Dedifferentiated amniotic fluid mesenchymal stem cell (primary cell): ENCODE results near the gene RBSN.

Experiments used
- DNase-seq: peaks from one replicate; pipeline ENCODE4 v3.0.0-alpha.2; 2016; ENCODE audit errors: extremely low spot score

Gene RBSN

GRCh38 chr3:15060029-15060428, 38.9 kb downstream of the RBSN start:
- no peak for DNase-seq

- DNase-seq = no peak
Observed at GRCh38 chr3:15056676-15057404, 42.1 kb downstream of the RBSN start.

GRCh38 chr3:15055019-15055557, 43.9 kb downstream of the RBSN start:
- no peak for DNase-seq

DNA sequence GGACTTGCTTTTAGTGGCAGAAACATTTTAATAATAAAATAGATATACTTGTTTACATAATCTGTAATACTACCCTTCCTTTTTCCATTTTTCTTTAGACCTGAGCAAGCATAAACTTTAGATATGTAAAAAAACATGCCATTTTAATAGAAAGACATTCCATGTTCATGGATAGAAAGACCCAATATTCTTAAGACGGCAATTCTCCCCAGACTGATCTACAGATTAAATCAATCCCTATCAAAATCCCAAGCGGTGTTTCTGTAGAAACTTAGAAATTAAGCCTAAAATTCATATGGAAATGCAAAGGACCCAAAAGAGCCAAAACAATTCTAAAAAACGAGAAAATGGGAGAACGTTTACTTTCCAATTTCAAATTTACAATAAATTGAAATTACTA, 45.4 kb downstream of the RBSN start:
- no peak for DNase-seq

- DNase-seq = no peak
Observed at GRCh38 chr3:15052335-15053242, 46.4 kb downstream of the RBSN start.

DNA sequence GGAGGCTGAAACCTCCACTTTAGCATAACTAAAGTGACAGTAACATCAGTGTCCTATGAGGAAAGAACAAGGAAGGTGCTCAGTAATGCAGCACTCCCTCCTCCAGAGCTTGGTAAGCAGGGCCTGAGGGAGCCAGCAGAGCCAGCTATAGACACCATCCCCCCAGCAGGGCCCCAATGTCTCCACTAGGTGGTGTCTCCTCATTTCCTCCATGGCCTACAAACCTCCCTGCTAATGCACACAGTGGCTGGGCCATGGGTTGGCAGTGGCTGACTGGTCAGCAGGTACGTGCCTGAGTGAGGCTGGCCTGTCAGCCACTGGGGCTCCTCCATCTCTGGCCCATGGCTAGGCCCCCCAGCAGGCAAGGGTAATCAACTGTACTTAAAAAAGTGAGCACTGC, 47.4 kb downstream of the RBSN start:
- no peak for DNase-seq

DNA sequence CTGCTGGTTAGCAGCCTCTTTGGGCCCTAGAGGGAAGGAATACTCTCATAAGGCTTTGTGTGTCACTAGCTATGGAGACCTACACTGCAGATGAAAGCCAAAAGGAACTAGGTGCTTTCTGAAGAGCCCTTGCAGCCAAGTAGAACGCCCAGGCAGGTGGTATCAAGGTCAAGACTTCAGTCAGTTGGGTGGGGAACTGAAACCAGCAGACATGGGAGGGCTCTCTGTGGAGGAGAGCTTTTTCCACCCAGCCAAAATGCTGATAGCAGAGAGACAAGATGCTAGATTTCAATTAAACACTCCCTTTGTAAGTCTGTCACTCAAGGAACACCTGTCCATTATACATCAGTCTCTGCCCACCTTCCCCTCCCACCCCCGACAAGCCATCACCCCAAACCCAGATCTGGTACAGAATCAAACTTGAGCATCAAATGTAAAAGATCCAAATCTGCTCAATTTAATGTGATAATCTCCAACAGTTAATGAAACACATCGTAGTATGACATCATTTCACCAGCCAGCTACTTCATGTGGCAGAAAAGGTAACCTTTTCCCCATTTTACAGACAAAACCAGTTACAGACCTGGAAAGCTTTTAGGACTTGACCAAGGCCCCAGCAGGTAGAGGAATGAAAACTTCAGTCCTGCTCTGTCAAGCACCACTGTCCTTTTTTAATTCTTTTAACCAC, 48.4 kb downstream of the RBSN start:
- DNase-seq = no peak

DNA sequence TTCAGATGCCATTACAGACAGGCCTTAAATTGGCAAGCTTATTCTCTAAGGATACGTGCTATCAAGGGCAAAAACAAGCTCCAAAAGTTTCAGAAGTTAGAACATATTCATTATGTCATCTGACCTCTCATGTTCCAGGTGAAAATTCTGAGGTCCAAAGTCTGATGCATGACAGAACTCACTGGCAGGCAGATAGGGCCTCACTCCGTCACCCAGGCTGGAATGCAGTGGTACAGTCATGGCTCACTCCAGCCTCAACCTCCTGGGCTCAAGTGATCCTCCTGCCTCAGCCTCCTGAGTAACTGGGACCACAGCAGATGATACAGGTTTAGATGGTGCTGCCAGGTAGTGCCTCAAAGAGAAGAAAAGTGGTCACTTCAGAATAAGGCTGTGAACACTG, 49.4 kb downstream of the RBSN start:
- DNase-seq = no peak

DNA sequence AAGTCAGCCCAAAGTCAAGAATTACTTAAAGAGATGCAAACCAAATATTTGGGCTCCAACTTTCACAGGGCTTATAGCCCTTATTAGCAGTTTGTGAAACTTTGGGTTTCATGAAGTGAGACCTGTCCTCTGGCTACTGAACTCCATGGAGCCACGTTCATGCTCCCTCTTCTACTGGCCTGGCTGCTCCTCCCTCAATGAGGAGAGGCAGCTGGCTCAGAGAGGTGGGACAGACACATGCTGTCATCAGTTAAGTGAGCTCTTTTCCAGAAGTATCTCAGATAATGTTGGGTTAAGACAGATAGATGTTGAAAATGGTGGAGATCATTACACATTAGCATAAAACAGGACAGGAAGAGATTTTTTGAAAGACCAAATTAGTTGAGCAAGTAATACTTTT, 53.3 kb downstream of the RBSN start:
- DNase-seq = no peak

GRCh38 chr3:15044326-15044725, 54.6 kb downstream of the RBSN start:
- no peak for DNase-seq

GRCh38 chr3:15043408-15044171, 55.4 kb downstream of the RBSN start:
- DNase-seq = no peak

DNA sequence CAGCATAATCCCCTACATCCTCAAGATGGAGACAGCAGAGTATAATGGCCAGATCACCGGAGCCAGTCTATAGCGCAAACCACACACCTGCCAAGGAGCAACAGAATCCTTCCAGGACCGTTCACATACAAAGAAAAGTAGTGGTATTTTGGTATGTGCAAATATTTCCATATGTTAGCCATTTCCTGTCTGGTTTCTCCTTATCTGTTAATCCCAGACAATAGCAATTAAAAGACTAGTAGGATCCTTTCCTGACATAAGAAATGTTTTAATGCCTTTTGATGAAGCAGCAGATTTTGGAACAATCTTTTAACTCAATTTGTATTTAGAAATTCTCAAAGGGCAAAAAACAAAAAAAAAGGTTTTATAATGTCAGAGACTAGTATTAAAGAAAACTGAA, 56.0 kb downstream of the RBSN start:
- no peak for DNase-seq

- no peak for DNase-seq
Observed at GRCh38 chr3:15041950-15042349, 57.0 kb downstream of the RBSN start.

GRCh38 chr3:15040844-15041243, 58.1 kb downstream of the RBSN start:
- DNase-seq = no peak

GRCh38 chr3:15038306-15038705, 60.6 kb downstream of the RBSN start:
- DNase-seq = no peak

GRCh38 chr3:15033103-15033502, 65.8 kb downstream of the RBSN start:
- no peak for DNase-seq

DNA sequence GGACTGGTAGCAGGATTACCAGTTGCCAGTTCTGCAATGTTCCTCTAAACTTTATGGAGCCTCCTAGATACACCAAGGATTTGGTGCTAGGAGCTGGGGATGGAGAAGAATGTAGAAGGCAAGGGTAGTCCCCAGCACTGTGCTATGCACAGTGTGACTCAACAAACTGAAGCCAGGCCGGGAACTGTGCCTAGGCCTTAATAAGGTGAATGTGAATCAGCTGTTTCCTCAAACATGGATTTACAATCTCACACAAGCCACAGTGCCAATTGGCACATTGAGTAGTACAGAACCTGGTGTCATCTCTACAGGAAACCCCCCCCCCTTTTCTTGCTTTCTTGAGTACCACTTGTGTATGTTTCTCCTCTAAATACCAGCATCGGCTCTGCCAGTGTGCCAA, 66.3 kb downstream of the RBSN start:
- DNase-seq = no peak

DNA sequence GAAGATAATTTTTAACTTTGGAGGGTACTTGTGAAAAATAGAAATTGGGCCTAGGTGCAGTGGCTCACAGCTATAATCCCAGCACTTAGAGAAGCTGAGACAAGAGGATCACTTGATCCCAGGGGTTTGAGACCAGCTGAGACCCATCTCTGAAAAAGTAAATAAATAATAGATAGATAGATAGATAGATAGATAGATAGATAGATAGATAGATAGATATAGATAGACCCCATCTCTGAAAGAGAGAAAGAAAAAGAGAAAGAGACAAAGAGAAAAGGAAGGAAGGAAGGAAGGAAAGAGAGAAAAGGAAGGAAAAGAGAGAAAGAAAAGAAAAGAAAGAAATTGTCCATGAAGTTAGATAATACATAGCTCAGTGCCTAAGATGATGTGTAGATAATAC, 69.3 kb downstream of the RBSN start:
- DNase-seq = no peak

GRCh38 chr3:15023719-15024118, 75.2 kb downstream of the RBSN start:
- no peak for DNase-seq

DNA sequence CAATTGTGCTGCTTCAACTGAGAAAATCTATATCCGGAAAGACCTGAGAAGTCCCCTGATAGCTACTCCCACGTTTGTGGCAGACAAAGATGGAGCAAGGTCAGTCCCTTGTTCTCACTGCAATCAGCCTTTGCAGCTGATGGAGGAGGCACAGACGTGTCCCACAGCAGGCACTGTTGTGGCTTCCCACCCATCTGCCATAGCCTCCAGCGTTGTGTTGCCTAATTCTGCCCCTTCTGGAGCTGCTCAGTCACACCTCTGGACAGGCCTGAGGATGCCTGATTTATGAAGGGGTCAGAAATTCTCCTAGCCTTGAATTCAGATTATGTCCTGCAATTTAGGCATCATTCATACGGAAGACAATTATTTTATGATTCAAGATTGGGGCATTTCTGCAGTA, 75.7 kb downstream of the RBSN start:
- no peak for DNase-seq
